Keratinocyte (primary cell): ENCODE results near the gene CERS4. TPM values are rescaled to one million over a fixed set of nuclear protein-coding genes. Genes with fewer than 3 reads are reported as not detected.
"Not testable (repeated sequence)": the region's sequence is repeated elsewhere in the genome, so short reads cannot be mapped to it uniquely, and the experiment has no call there.

Experiments
- DNase-seq: peaks from one replicate; pipeline ENCODE4 v3.0.0-alpha.2; 2011; ENCODE audit warnings: low read depth, missing footprints, low spot score
- FAIRE-seq: peaks from 2 replicates; lab custom pipeline; 2011; peaks lifted over from hg19 to GRCh38; lab: Jason Lieb, UNC
- H2AFZ ChIP-seq: 2 replicates; pipeline ENCODE4 v1.6.0; 2012; ENCODE audit warnings: low read length, control low read depth, inconsistent platforms; ENCODE audit not compliant: control insufficient read depth
- H3K27ac ChIP-seq: 2 replicates; pipeline ENCODE4 v1.5.1; 2011; ENCODE audit warnings: low read length; ENCODE audit not compliant: control insufficient read depth, insufficient read depth
- H3K27me3 ChIP-seq: 3 replicates; pipeline ENCODE4 v1.6.0; 2011; ENCODE audit warnings: low read length; ENCODE audit not compliant: control insufficient read depth, insufficient read depth; ENCODE audit errors: extremely low read depth
- H3K36me3 ChIP-seq, 2 experiments: 2 replicates in 1 of 2; 3 replicates in 1 of 2; pipeline ENCODE4 v1.5.1; 2011; ENCODE audit warnings: low read length in 2 of 2, mild to moderate bottlenecking in 1 of 2; ENCODE audit not compliant: control insufficient read depth in 2 of 2, insufficient read depth in 2 of 2; ENCODE audit errors: extremely low read depth in 1 of 2
- H3K4me1 ChIP-seq: 3 replicates; pipeline ENCODE4 v1.5.1; 2011; ENCODE audit warnings: low read length; ENCODE audit not compliant: control insufficient read depth, insufficient read depth; ENCODE audit errors: extremely low read depth
- H3K4me2 ChIP-seq: 3 replicates; pipeline ENCODE4 v1.6.0; 2011; ENCODE audit warnings: low read depth, low read length; ENCODE audit not compliant: control insufficient read depth, insufficient read depth; ENCODE audit errors: extremely low read depth
- H3K4me3 ChIP-seq, 3 experiments: fragments of 200-600 bp in 1 of 3; sonication (generic) in 1 of 3; 2 replicates in 2 of 3; 3 replicates in 1 of 3; pipeline ENCODE4 v1.5.1; 2011 to 2016; ENCODE audit warnings: low read length in 3 of 3, mild to moderate bottlenecking in 3 of 3, control low read depth in 2 of 3, inconsistent platforms in 1 of 3, low read depth in 1 of 3, mixed read lengths in 1 of 3, mixed run types in 1 of 3, moderate library complexity in 1 of 3; ENCODE audit not compliant: control insufficient read depth in 2 of 3, insufficient read depth in 2 of 3; ENCODE audit errors: extremely low read depth in 1 of 3
- H3K79me2 ChIP-seq: 2 replicates; pipeline ENCODE4 v1.6.0; 2012; ENCODE audit warnings: low read length; ENCODE audit not compliant: control insufficient read depth, insufficient read depth
- H3K9ac ChIP-seq: 3 replicates; pipeline ENCODE4 v1.6.0; 2011; ENCODE audit warnings: low read length; ENCODE audit not compliant: control insufficient read depth, insufficient read depth; ENCODE audit errors: extremely low read depth
- H3K9me1 ChIP-seq: 3 replicates; pipeline ENCODE4 v1.6.0; 2011; ENCODE audit warnings: low read length; ENCODE audit not compliant: control insufficient read depth, insufficient read depth; ENCODE audit errors: extremely low read depth
- H3K9me3 ChIP-seq: 2 replicates; pipeline ENCODE4 v1.5.1; 2012; ENCODE audit warnings: low read depth, low read length; ENCODE audit not compliant: control insufficient read depth
- H4K20me1 ChIP-seq: 3 replicates; pipeline ENCODE4 v1.6.0; 2011; ENCODE audit warnings: low read length; ENCODE audit not compliant: control insufficient read depth, insufficient read depth; ENCODE audit errors: extremely low read depth
- CTCF ChIP-seq, 3 experiments: IDR thresholded peaks in 1 of 3; conservative IDR thresholded peaks in 1 of 3; optimal IDR thresholded peaks in 1 of 3; 2 replicates in 2 of 3; 3 replicates in 1 of 3; pipeline versions ENCODE3 to v1.5.1; 2011; ENCODE audit warnings: low read length in 3 of 3, mild to moderate bottlenecking in 3 of 3, moderate library complexity in 2 of 3, control low read depth in 1 of 3, inconsistent platforms in 1 of 3; ENCODE audit not compliant: insufficient read depth in 2 of 3; ENCODE audit errors: extremely low read depth in 1 of 3
- EZH2 ChIP-seq: IDR thresholded peaks from one replicate; pipeline ENCODE4 v1.6.1; 2012; ENCODE audit warnings: inconsistent platforms, mild to moderate bottlenecking, low read length, moderate library complexity
- dilution Hi-C: fragments of 300-500 bp; cut with MboI; formaldehyde crosslinking; loops from one replicate; pipeline ENCODE4 v1.7.0; 2020; ENCODE audit warnings: low sequenced_read_pairs; ENCODE audit not compliant: extremely low pct_ligation_motif_present
- polyA plus RNA-seq, 5 experiments: library from polyadenylated mRNA; depleted of rRNA in 3 of 5; stranded (reverse) in 3 of 5; stranded (forward) in 1 of 5; unstranded in 1 of 5; fragments of >200 nt; gene quantifications; 1 replicate in 1 of 5; 2 replicates in 3 of 5; 3 replicates in 1 of 5; pipeline versions ENCODE4 v1.2.1 to v1.2.3, GENCODE V29; 2011 to 2012; ENCODE audit warnings: missing spikeins in 2 of 5, low read depth in 1 of 5, low replicate concordance in 1 of 5

The CERS4 gene
- polyA plus RNA-seq, 1 donor (not counting 4 experiments of a cell fraction or from before 2014, with no cell fraction given), result 19.8 TPM

GRCh38 chr19:8261881-8262280 is 52.7 kb downstream of the CERS4 start:
- no peak for DNase-seq
- Histone ChIP-seq H3K9ac (no peak overlapping the region), H3K27me3 (no peaks in the 10 kb centered on the region), H2AFZ (no peak overlapping the region), H3K4me2 (no peak overlapping the region), H3K4me1 (no peaks in the 10 kb centered on the region), H3K9me3 (no peaks in the 10 kb centered on the region), H3K79me2 (no peaks in the 10 kb centered on the region), H3K36me3 (no peaks in the 10 kb centered on the region), H4K20me1 (no peaks in the 10 kb centered on the region), H3K4me3 (no peak overlapping the region), H3K27ac (no peak overlapping the region), H3K9me1 (no peaks in the 10 kb centered on the region)
- no peak for FAIRE-seq
- TF ChIP-seq CTCF (optimal IDR thresholded peaks at IDR 0.05 in 1 of 3, IDR thresholded peaks at IDR 0.05 in 1 of 3, conservative IDR thresholded peaks at IDR 0.05 in 1 of 3; ENCODE audit: extremely low read depth in 1 of 3, insufficient read depth in 2 of 3, low read length in 3 of 3), result no peak
- no peak for TF ChIP-seq EZH2
- dilution Hi-C loops, result no loop called here

- H3K36me3 ChIP-seq, result no peaks in the 10 kb centered on the region
- no peaks in the 10 kb centered on the region for H3K9me3 ChIP-seq
- DNase-seq (no peak), FAIRE-seq (no peak)
- no peaks in the 10 kb centered on the region for H4K20me1 ChIP-seq
- H3K4me3 ChIP-seq, result no peak overlapping the region
- H3K79me2 ChIP-seq, result no peaks in the 10 kb centered on the region
- no peak overlapping the region for H3K27ac ChIP-seq
- H2AFZ ChIP-seq, result no peak overlapping the region
- H3K4me2 ChIP-seq, result no peak overlapping the region
- dilution Hi-C loops, result no loop called here
- no peaks in the 10 kb centered on the region for H3K27me3 ChIP-seq
- H3K9ac ChIP-seq, result no peak overlapping the region
- no peaks in the 10 kb centered on the region for H3K9me1 ChIP-seq
- no peaks in the 10 kb centered on the region for H3K4me1 ChIP-seq
- TF ChIP-seq EZH2 (no peak), CTCF (optimal IDR thresholded peaks at IDR 0.05 in 1 of 3, IDR thresholded peaks at IDR 0.05 in 1 of 3, conservative IDR thresholded peaks at IDR 0.05 in 1 of 3; ENCODE audit: extremely low read depth in 1 of 3, insufficient read depth in 2 of 3, low read length in 3 of 3) (no peak)
Observed at GRCh38 chr19:8262431-8262830, 53.3 kb downstream of the CERS4 start.

GRCh38 chr19:8264248-8264647 is 55.1 kb downstream of the CERS4 start:
- H3K79me2 ChIP-seq, H3K27me3 ChIP-seq, H3K4me3 ChIP-seq, H3K9ac ChIP-seq, DNase-seq, FAIRE-seq, H3K9me3 ChIP-seq, H3K27ac ChIP-seq, H3K9me1 ChIP-seq, dilution Hi-C loops, H3K36me3 ChIP-seq, H3K4me1 ChIP-seq, H3K4me2 ChIP-seq, H2AFZ ChIP-seq, H4K20me1 ChIP-seq: not testable (repeated sequence)
